GM10266 (cell line): Measurements from ENCODE around the gene GPX3.
A peak's percentile ranks its signal among the peaks of the same experiment; 100 is the strongest.

Experiments used
- DNase-seq: peaks from one replicate; pipeline ENCODE4 v3.0.0; 2012; ENCODE audit errors: extremely low spot score
- CTCF ChIP-seq: IDR thresholded peaks from 2 replicates; pipeline ENCODE4 v1.5.1; 2012; ENCODE audit warnings: mild to moderate bottlenecking, low read depth; ENCODE audit not compliant: control insufficient read depth, insufficient read depth; ENCODE audit errors: missing control alignments

Gene GPX3

GRCh38 chr5:151055336-151055735, 34.9 kb downstream of the GPX3 start:
- TF ChIP-seq CTCF, result no peak
- no peak for DNase-seq

- no peak for TF ChIP-seq CTCF
- no peak for DNase-seq
Measured at GRCh38 chr5:151056379-151057325, 36.3 kb downstream of the GPX3 start.

GRCh38 chr5:151058301-151058700, 37.9 kb downstream of the GPX3 start:
- TF ChIP-seq CTCF, result no peak
- DNase-seq, result no peak

GRCh38 chr5:151058891-151059489, 38.6 kb downstream of the GPX3 start:
- no peak for DNase-seq
- TF ChIP-seq CTCF, result peak; percentile 14

GRCh38 chr5:151060742-151061141, 40.4 kb downstream of the GPX3 start:
- DNase-seq, result no peak
- TF ChIP-seq CTCF, result no peak

GRCh38 chr5:151062405-151063141, 42.2 kb downstream of the GPX3 start:
- no peak for TF ChIP-seq CTCF
- no peak for DNase-seq
